ENCODE results near the gene VSIG10.
"Not testable (repeated sequence)": the region's sequence is repeated elsewhere in the genome, so short reads cannot be mapped to it uniquely, and the experiment has no call there.

The VSIG10 gene

GRCh38 chr12:118033902-118034301 is 69.9 kb downstream of the VSIG10 start:
- no peak for DNase-seq (ENCODE audit: low spot score)

- no peak for DNase-seq (ENCODE audit: low spot score)
Observed at GRCh38 chr12:118033323-118033722, 70.5 kb downstream of the VSIG10 start.

GRCh38 chr12:118032188-118032587 is 71.6 kb downstream of the VSIG10 start:
- DNase-seq (ENCODE audit: low spot score) = no peak

- DNase-seq (ENCODE audit: low spot score) = no peak
Observed at GRCh38 chr12:118029166-118029565, 74.6 kb downstream of the VSIG10 start.

GRCh38 chr12:118025168-118025567 is 78.6 kb downstream of the VSIG10 start:
- DNase-seq (ENCODE audit: low spot score) = no peak

- no peak for DNase-seq (ENCODE audit: low spot score)
Observed at GRCh38 chr12:118023301-118023860, 80.4 kb downstream of the VSIG10 start.

- DNase-seq (ENCODE audit: low spot score) = no peak
Observed at GRCh38 chr12:118022728-118023109, 81.1 kb downstream of the VSIG10 start.

- not testable (repeated sequence) for DNase-seq (ENCODE audit: low spot score)
Observed at GRCh38 chr12:118022097-118022727, 81.6 kb downstream of the VSIG10 start.

- no peak for DNase-seq (ENCODE audit: low spot score)
Observed at GRCh38 chr12:118020036-118020435, 83.8 kb downstream of the VSIG10 start.

GRCh38 chr12:118017926-118018325 is 85.9 kb downstream of the VSIG10 start:
- DNase-seq (ENCODE audit: low spot score) = no peak

- peak; percentile 99 for DNase-seq (ENCODE audit: low spot score)
Observed at GRCh38 chr12:118016424-118017264, 87.2 kb downstream of the VSIG10 start, which contains the start of gene RFC5. Gene RFC5 (plus strand): TSS chr12:118016703. CDS start chr12:118016828, 125 bp downstream.

GRCh38 chr12:118015944-118016343 is 87.9 kb downstream of the VSIG10 start:
- no peak for DNase-seq (ENCODE audit: low spot score)

GRCh38 chr12:118015306-118015705 is 88.5 kb downstream of the VSIG10 start:
- no peak for DNase-seq (ENCODE audit: low spot score)
